GM19468 (cell line): ENCODE data around the gene GFRA4.

ENCODE experiments used
- ATAC-seq: cut with Tn5 transposase; IDR thresholded peaks from one replicate; pipeline ENCODE4 v1.9.1; 2021; ENCODE audit warnings: mild to moderate bottlenecking, moderate library complexity, moderate number of reproducible peaks; ENCODE audit not compliant: unreplicated experiment; ENCODE audit errors: extremely low read depth

Gene GFRA4

GRCh38 chr20:3674995-3675900 is 12.0 kb upstream of the GFRA4 start:
- no peak for ATAC-seq

DNA sequence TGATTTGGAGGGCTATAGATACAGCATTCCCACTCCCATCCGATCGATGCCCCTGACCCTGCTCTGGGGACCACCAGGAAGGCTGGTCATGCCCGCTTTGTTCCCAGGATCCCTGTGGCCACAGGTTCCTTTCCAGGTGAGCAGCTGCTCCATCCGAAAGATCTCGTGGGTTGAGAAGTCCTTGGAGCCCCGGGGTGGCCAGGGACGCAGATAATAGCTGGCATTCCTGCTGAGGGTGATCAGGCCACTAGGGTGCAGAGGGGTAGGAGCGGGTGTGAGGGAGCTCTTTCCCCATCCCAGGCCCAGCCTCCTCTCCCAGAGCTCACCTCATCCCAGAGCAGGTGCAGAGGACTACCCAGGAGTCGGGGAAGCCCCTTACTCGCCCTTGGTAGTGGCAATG is 11.2 kb upstream of the GFRA4 start:
- no peak for ATAC-seq

- ATAC-seq: no peak
Measured at GRCh38 chr20:3673221-3674070, 10.2 kb upstream of the GFRA4 start.

GRCh38 chr20:3672547-3673171 is 9.5 kb upstream of the GFRA4 start:
- no peak for ATAC-seq

GRCh38 chr20:3671986-3672546 is 8.9 kb upstream of the GFRA4 start:
- no peak for ATAC-seq

DNA sequence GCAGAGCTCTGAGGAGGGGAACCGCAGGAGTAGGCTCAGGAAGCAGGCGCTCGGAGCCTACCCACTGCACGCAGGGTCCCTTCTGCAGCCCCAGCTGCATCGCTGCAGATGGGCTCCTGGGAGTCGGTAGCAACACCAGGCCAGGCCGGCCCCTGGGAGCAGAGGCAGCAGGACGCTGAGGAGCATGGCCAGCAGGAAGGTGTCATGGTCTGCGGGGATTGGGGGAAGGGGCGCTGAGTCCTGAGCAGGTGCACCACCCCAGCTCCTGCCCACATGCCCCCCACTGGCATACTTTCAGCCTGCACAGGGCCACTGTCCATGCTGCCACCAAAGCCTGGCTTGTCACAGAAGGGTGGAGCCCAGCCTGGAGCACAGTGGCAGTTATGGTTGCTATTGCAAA is 7.7 kb upstream of the GFRA4 start:
- ATAC-seq: no peak

DNA sequence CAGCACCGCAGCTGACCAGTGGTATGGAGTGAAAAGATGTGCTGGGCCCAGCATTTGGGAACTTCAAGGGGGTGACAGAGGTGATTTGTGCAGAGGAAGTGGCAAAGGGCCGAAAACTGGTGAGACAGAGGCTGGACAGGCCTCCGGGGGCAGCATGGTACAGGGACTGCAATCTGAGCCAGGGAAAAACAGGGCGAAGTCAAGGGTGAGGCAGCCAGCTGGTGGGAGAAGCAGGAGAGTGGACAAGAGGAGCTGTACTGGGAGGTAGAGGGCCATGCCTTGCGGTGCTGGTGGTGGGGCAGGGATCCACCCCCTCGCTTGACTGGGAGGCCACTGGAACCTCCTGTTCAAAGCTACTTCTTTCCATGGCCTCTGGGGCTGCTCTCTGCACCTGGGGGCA is 7.3 kb upstream of the GFRA4 start:
- no peak for ATAC-seq

GRCh38 chr20:3669710-3670367 is 6.6 kb upstream of the GFRA4 start:
- ATAC-seq: no peak

DNA sequence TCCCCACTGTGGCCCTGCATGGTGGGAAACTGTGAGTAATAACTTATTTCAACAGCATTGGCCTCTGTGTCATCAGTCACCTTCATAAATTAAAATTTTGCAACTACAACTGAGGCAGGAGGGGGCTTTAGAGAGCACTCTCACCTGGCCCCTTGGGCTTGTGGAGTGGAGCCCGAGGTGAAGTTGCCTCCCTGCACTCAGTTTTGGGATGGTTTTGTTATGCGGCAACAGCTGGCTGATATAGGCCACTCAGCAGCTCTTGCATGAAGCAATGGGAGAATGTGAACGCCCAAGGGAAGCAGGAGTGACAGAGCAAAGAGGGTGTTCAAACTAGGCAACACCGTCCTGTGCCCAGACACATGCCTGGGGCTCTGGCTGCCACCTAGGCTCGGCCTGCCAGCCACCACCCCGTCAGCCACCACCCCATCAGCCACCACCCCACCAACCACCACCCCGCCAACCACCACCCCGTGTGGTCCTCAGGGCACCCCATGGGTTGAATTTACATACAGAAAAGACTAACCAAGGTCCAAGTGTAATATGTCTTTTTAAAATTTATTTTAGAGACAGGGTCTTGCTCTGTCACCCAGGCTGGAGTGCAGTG is 4.3 kb upstream of the GFRA4 start:
- no peak for ATAC-seq

- no peak for ATAC-seq
Measured at GRCh38 chr20:3663858-3664257, 659 bp upstream of the GFRA4 start.

GRCh38 chr20:3661814-3662665 is 1.2 kb downstream of the GFRA4 start:
- ATAC-seq: no peak

GRCh38 chr20:3661060-3661813 is 2.0 kb downstream of the GFRA4 start:
- no peak for ATAC-seq

DNA sequence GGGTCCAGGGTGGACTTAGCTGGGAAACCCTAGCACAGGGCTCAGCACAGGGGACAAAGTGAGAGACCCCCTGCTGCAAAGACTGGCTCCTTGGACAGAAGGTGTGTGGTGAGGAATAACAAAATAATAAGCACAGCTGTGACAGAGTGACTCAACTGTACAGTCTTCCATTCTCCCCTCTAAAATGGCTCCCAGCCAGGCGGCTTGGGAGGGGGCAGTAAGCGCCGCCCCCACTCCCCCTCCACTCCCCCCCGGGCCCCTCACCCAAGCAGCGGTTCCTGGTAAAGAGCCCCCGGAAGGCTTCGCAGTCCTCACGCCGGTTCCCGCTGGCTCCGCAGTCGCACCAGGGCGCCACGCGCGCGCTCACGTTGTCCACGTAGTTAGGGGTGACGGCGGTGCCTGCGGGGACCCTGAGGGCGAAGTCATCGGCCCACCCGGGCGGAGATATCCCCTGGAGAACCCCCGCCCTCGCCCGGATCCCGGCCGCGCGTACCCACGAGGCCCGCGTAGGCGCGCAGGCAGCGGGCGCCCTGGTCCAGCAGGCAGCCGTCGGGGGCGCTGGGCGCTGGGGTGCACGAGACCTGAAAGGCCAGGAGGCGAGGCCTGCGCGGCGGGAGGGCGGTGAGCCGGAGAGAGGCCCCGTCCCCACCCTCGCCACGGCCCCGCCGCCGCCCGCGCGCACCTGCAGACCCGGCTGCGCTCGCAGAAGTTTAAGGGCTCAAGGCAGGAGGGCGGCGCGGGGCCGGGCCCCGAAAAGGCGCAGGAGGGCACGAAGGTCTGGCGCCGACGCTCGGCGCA is 2.7 kb downstream of the GFRA4 start:
- ATAC-seq: no peak

DNA sequence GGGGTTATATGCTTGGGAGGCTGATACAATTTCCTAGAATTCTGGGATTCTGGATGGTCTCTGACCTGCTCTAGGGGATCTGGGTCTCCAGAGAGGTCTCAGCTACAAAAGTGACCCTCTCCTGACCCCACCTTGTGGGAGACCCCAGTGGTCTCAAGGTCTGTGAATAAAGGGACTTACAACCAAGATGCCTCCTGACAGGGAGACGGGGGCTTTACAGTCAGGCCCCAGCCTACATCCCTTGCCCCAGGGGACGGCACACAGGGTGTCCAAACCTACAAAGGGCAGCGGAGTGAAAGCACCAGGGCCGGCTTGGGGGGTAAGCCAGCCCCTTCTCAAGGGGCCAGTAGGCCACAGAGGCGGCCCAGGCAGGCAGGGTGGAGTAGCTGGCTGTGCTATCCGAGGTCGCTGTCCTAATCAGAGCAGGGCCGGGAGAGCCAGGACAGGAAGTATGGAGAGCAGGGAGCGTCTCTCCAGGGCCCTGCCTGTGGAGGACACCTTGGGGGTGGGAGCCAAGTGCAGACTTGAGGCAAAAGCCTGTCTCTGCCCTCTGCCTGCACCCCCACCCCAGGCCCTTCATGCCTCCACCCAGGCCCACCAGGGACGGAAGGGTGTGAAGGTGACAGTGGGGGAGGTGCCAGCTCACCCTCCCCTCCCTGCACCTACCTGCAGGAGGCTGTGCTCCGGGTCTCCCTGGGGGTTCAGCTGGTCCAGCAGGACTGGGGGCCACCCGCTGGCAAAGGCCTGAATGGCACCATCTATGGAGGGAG is 3.5 kb downstream of the GFRA4 start:
- ATAC-seq: no peak

- peak; percentile 78 for ATAC-seq
Measured at GRCh38 chr20:3658716-3659491, 4.3 kb downstream of the GFRA4 start.
